ENCODE data around the gene RPL5. TPM values are rescaled to one million over a fixed set of nuclear protein-coding genes. Genes with fewer than 3 reads are reported as not detected.
A peak's percentile ranks its signal among the peaks of the same experiment; 100 is the strongest.

RPL5 gene
- total RNA-seq, 1 donor from 2014 or later: 618 TPM

GRCh38 chr1:92832537-92833114, 786 bp downstream of the RPL5 start:
- peak overlapping the region; percentile 97 for H3K27ac Mint-ChIP-seq (ENCODE audit: unreplicated experiment)
- peaks cover 28% of the 10 kb centered on the region for H3K36me3 Mint-ChIP-seq (ENCODE audit: low read depth)

GRCh38 chr1:92833840-92834239, 2.0 kb downstream of the RPL5 start:
- no peak for TF ChIP-seq CTCF (IDR thresholded peaks at IDR 0.05)
- peak overlapping the region; percentile 97 for H3K27ac Mint-ChIP-seq (ENCODE audit: unreplicated experiment)
- H3K27me3 Mint-ChIP-seq (ENCODE audit: low read depth): no peaks in the 10 kb centered on the region
- peaks cover 38% of the 10 kb centered on the region for H3K36me3 Mint-ChIP-seq (ENCODE audit: low read depth)
- DNase-seq (ENCODE audit: low spot score): no peak
- H3K9me3 Mint-ChIP-seq (ENCODE audit: low read depth): no peaks in the 10 kb centered on the region
- H3K4me1 Mint-ChIP-seq (ENCODE audit: low read depth): peaks cover 62% of the 10 kb centered on the region
- peak overlapping the region; percentile 99 for H3K4me3 Mint-ChIP-seq (ENCODE audit: unreplicated experiment)

More at GRCh38 chr1:92832537-92833114, 786 bp downstream of the RPL5 start:
- Mint-ChIP-seq H3K27me3 (ENCODE audit: low read depth) (no peaks in the 10 kb centered on the region), H3K4me3 (ENCODE audit: unreplicated experiment) (peak overlapping the region; percentile 99), H3K9me3 (ENCODE audit: low read depth) (no peaks in the 10 kb centered on the region), H3K4me1 (ENCODE audit: low read depth) (peaks cover 50% of the 10 kb centered on the region)
- no peak for TF ChIP-seq CTCF (IDR thresholded peaks at IDR 0.05)
- no peak for DNase-seq (ENCODE audit: low spot score)

GRCh38 chr1:92834617-92835016, 2.8 kb downstream of the RPL5 start:
- no peak for TF ChIP-seq CTCF (IDR thresholded peaks at IDR 0.05)
- DNase-seq (ENCODE audit: low spot score): no peak
- Mint-ChIP-seq H3K4me1 (ENCODE audit: low read depth) (peaks cover 68% of the 10 kb centered on the region), H3K4me3 (ENCODE audit: unreplicated experiment) (peak overlapping the region; percentile 99), H3K36me3 (ENCODE audit: low read depth) (peaks cover 43% of the 10 kb centered on the region), H3K27me3 (ENCODE audit: low read depth) (no peaks in the 10 kb centered on the region), H3K9me3 (ENCODE audit: low read depth) (no peaks in the 10 kb centered on the region), H3K27ac (ENCODE audit: unreplicated experiment) (no peak overlapping the region)

- no peak overlapping the region for H3K27ac Mint-ChIP-seq (ENCODE audit: unreplicated experiment)
- H3K4me3 Mint-ChIP-seq (ENCODE audit: unreplicated experiment): no peak overlapping the region
Measured at GRCh38 chr1:92837062-92837461, 5.2 kb downstream of the RPL5 start.

GRCh38 chr1:92838519-92838918, 6.7 kb downstream of the RPL5 start:
- H3K9me3 Mint-ChIP-seq (ENCODE audit: low read depth): no peaks in the 10 kb centered on the region
- no peak for DNase-seq (ENCODE audit: low spot score)
- no peak overlapping the region for H3K4me3 Mint-ChIP-seq (ENCODE audit: unreplicated experiment)
- TF ChIP-seq CTCF (IDR thresholded peaks at IDR 0.05): no peak
- peak overlapping the region; percentile 1 for H3K27ac Mint-ChIP-seq (ENCODE audit: unreplicated experiment)
- H3K36me3 Mint-ChIP-seq (ENCODE audit: low read depth): peaks cover 58% of the 10 kb centered on the region
- no peaks in the 10 kb centered on the region for H3K27me3 Mint-ChIP-seq (ENCODE audit: low read depth)
- H3K4me1 Mint-ChIP-seq (ENCODE audit: low read depth): peaks cover 62% of the 10 kb centered on the region

More at GRCh38 chr1:92837062-92837461, 5.2 kb downstream of the RPL5 start:
- no peaks in the 10 kb centered on the region for H3K9me3 Mint-ChIP-seq (ENCODE audit: low read depth)
- H3K4me1 Mint-ChIP-seq (ENCODE audit: low read depth): peaks cover 72% of the 10 kb centered on the region
- peaks cover 56% of the 10 kb centered on the region for H3K36me3 Mint-ChIP-seq (ENCODE audit: low read depth)
- TF ChIP-seq CTCF (IDR thresholded peaks at IDR 0.05): no peak
- no peak for DNase-seq (ENCODE audit: low spot score)
- no peaks in the 10 kb centered on the region for H3K27me3 Mint-ChIP-seq (ENCODE audit: low read depth)
